GM18511 (cell line): ENCODE measurements around the gene PMF1.
"Not testable (repeated sequence)": the region's sequence is repeated elsewhere in the genome, so short reads cannot be mapped to it uniquely, and the experiment has no call there.

Experiments
- ATAC-seq: cut with Tn5 transposase; IDR thresholded peaks from one replicate; pipeline ENCODE4 v1.9.1; 2021; ENCODE audit warnings: mild to moderate bottlenecking, moderate library complexity; ENCODE audit not compliant: unreplicated experiment

Gene PMF1

GRCh38 chr1:156212833-156213643 is at the start of gene PMF1:
Gene PMF1 (plus strand): TSS chr1:156213007. CDS start chr1:156213016, 9 bp downstream.
- ATAC-seq = peak; percentile 93

- no peak for ATAC-seq
Observed at GRCh38 chr1:156163712-156164111, 49.1 kb upstream of the PMF1 start.

- ATAC-seq = no peak
Observed at GRCh38 chr1:156164125-156164831, 48.5 kb upstream of the PMF1 start.

GRCh38 chr1:156165083-156165482 is 47.7 kb upstream of the PMF1 start:
- no peak for ATAC-seq

GRCh38 chr1:156167536-156167935 is 45.3 kb upstream of the PMF1 start:
- no peak for ATAC-seq

GRCh38 chr1:156172696-156173470 is 39.9 kb upstream of the PMF1 start:
- ATAC-seq = no peak

- ATAC-seq = no peak
Observed at GRCh38 chr1:156176610-156177210, 36.1 kb upstream of the PMF1 start.

GRCh38 chr1:156177919-156178654 is 34.7 kb upstream of the PMF1 start:
- ATAC-seq = no peak

- no peak for ATAC-seq
Observed at GRCh38 chr1:156180471-156180870, 32.3 kb upstream of the PMF1 start.

- ATAC-seq = not testable (repeated sequence)
Observed at GRCh38 chr1:156181391-156181924, 31.3 kb upstream of the PMF1 start.

GRCh38 chr1:156182010-156182779 is 30.6 kb upstream of the PMF1 start:
- ATAC-seq = not testable (repeated sequence)

- not testable (repeated sequence) for ATAC-seq
Observed at GRCh38 chr1:156186347-156187177, 26.2 kb upstream of the PMF1 start.

- not testable (repeated sequence) for ATAC-seq
Observed at GRCh38 chr1:156190265-156190664, 22.5 kb upstream of the PMF1 start.

- ATAC-seq = no peak
Observed at GRCh38 chr1:156191292-156191964, 21.4 kb upstream of the PMF1 start.

GRCh38 chr1:156193208-156193487 is 19.7 kb upstream of the PMF1 start:
- no peak for ATAC-seq

GRCh38 chr1:156193488-156194299 is 19.1 kb upstream of the PMF1 start, which contains the start of gene SLC25A44:
Gene SLC25A44 (plus strand): TSS chr1:156194104. CDS start chr1:156199848, 5,744 bp downstream.
- peak; percentile 96 for ATAC-seq

GRCh38 chr1:156194300-156194652 is 18.5 kb upstream of the PMF1 start:
- peak; percentile 10 for ATAC-seq
